OCI-M1 (cell line): ENCODE results near the gene IP6K1.
"Not testable (repeated sequence)": the region's sequence is repeated elsewhere in the genome, so short reads cannot be mapped to it uniquely, and the experiment has no call there.

Experiments used
- DNase-seq: peaks from one replicate; lab custom pipeline; 2025; lab: John Stamatoyannopoulos, UW

The IP6K1 gene

GRCh38 chr3:49688338-49689045 lies 97.8 kb downstream of the IP6K1 start:
- not testable (repeated sequence) for DNase-seq

- not testable (repeated sequence) for DNase-seq
Observed at GRCh38 chr3:49687424-49687795, 98.9 kb downstream of the IP6K1 start.

GRCh38 chr3:49686769-49687423 lies 99.4 kb downstream of the IP6K1 start:
- DNase-seq: not testable (repeated sequence)

- DNase-seq: not testable (repeated sequence)
Observed at GRCh38 chr3:49686346-49686745, 100.0 kb downstream of the IP6K1 start.

- DNase-seq: not testable (repeated sequence)
Observed at GRCh38 chr3:49685846-49686245, 100.5 kb downstream of the IP6K1 start.

- not testable (repeated sequence) for DNase-seq
Observed at GRCh38 chr3:49685103-49685502, 101.2 kb downstream of the IP6K1 start.

- not testable (repeated sequence) for DNase-seq
Observed at GRCh38 chr3:49684453-49684852, 101.9 kb downstream of the IP6K1 start.

GRCh38 chr3:49683162-49683561 lies 103.2 kb downstream of the IP6K1 start:
- DNase-seq: no peak

GRCh38 chr3:49681543-49681942 lies 104.8 kb downstream of the IP6K1 start:
- DNase-seq: no peak

GRCh38 chr3:49681232-49681522 lies 105.2 kb downstream of the IP6K1 start:
- no peak for DNase-seq

GRCh38 chr3:49680493-49681231 lies 105.7 kb downstream of the IP6K1 start:
- no peak for DNase-seq

GRCh38 chr3:49675912-49676311 lies 110.4 kb downstream of the IP6K1 start:
- DNase-seq: no peak

- DNase-seq: no peak
Observed at GRCh38 chr3:49674497-49674983, 111.8 kb downstream of the IP6K1 start.
